Heart left ventricle (tissue), 13 donors: Measurements from ENCODE around the gene KLHL5.

Source experiments
- CTCF ChIP-seq, 12 donors: fragments of 200-600 bp; sonication (generic) in 4 of 12; IDR thresholded peaks; one replicate each; pipeline versions ENCODE4 v1.5.0 to v1.8.0; 2018 to 2022; ENCODE audit warnings: antibody characterized with exemption in 12 of 12, mild to moderate bottlenecking in 5 of 12
- POLR2A ChIP-seq, 2 donors: fragments of 450-650 bp; IDR thresholded peaks; one replicate each; pipeline ENCODE4 v1.6.1; 2017; ENCODE audit warnings: antibody characterized with exemption in 2 of 2, mild to moderate bottlenecking in 2 of 2, moderate library complexity in 2 of 2
- donor health status: ischemic (EF 13 %, LVEDD 7.1; RV severe dilation, severe dysfunction).
- donor health status: DM: no; HTN: yes; CAD: no.
- donor health status: DM: no; HTN: no; CAD: no.
- donor health status: ischemic (EF 25% LVEDD 6.9; RV normal size, moderate dysfunction).
- donor health status: ischemic (EF 25% LVEDD 5.7; RV mildly dilated, moderate dysfunction).
- donor health status: ischemic (EF 35%, LVEDD 5.7; RV mildly dilated, moderate dysfunction).
- donor health status: nonischemic (EF 11% LVEDD 7.7; RV severe dilation, severe dysfunction).
- donor health status: DM: yes; HTN: yes; CAD: no.
- donor health status: PGD.
- donor health status: ischemic (EF 29% LVEDD 5.4; RV normal size, mild dysfunction).
- donor health status: nonischemic (EF 23%, LVEDD 6.1; RV moderate dilation, normal function).

GRCh38 chr4:39078829-39079228, 16.8 kb downstream of the KLHL5 start:
- TF ChIP-seq POLR2A (IDR thresholded peaks at IDR 0.05) (no peak), CTCF (IDR thresholded peaks at IDR 0.05) (no peak)
